RWPE1 (cell line): ENCODE data around the gene TMEM8B.

Experiments used
- CTCF ChIA-PET: fragments of 350-600 bp; sonication (Branson Sonifier 250); formaldehyde crosslinking; extraction: SDS; loops from one replicate; lab custom pipeline; 2021; lab: Yijun Ruan, JAX
- POLR2A ChIA-PET: fragments of 400-600 bp; formaldehyde crosslinking; extraction: SDS; loops from one replicate; lab custom pipeline; 2020; ENCODE audit warnings: antibody characterized with exemption; ENCODE audit not compliant: low non-redundant PET; lab: Yijun Ruan, JAX
- DNase-seq: peaks from one replicate; pipeline ENCODE4 v3.0.0; 2012; ENCODE audit warnings: low spot score
- H3K27ac ChIP-seq: fragments of 450-650 bp; 2 replicates; pipeline ENCODE4 v1.5.1; 2017
- TF ChIP-seq, protein P1 (sequence below): fragments of 450-650 bp; conservative IDR thresholded peaks from 2 replicates; pipeline ENCODE4 v1.5.1; 2017; ENCODE audit warnings: low read depth, mild to moderate bottlenecking

TMEM8B gene

DNA sequence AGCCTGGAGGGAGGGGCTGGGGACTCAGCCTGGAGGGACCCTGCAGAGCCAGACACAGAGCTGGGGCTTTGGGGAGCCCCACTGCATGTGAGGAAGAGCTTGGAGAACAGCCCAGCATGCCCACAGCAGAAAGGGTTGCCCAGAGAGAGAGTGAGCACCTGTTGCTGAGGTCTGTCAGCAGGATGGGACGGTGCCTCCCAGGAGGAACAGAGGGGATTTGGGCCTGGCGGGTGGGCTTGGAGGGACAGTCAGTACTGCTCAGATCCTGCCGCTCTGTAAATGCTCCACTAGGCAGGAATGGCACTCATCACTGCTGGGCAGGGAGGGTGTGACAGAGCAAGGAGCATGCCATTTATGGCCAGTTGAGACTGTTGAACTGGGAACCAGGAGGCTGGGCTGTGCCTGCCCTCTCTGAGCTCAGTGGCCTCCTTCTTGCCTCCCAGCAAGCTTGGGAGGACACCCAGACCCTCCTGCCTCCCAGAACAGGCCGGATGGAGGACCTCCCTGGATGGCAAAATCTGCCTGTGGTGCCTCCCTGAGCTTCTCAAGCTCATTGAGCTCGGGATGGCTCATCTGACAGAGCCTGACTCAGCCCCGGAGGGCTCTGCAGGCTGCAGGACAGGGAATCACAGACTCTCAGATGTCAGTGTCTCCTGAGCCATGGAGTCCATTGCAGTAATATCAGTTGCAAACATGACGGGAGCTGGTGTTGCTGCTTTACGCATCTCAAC lies 76.2 kb downstream of the TMEM8B start:
- peak overlapping the region; percentile 100 for H3K27ac ChIP-seq
- DNase-seq = peak; percentile 36
- ChIA-PET POLR2A (no interaction called here), CTCF (interaction anchor here (0.7 to 2.2 kb wide), 4 partner anchors 40 to 119 kb away, joined by 3 to 12 read pairs (median 4); no protein-coding TSS in a partner anchor)
- TF ChIP-seq, protein P1, sequence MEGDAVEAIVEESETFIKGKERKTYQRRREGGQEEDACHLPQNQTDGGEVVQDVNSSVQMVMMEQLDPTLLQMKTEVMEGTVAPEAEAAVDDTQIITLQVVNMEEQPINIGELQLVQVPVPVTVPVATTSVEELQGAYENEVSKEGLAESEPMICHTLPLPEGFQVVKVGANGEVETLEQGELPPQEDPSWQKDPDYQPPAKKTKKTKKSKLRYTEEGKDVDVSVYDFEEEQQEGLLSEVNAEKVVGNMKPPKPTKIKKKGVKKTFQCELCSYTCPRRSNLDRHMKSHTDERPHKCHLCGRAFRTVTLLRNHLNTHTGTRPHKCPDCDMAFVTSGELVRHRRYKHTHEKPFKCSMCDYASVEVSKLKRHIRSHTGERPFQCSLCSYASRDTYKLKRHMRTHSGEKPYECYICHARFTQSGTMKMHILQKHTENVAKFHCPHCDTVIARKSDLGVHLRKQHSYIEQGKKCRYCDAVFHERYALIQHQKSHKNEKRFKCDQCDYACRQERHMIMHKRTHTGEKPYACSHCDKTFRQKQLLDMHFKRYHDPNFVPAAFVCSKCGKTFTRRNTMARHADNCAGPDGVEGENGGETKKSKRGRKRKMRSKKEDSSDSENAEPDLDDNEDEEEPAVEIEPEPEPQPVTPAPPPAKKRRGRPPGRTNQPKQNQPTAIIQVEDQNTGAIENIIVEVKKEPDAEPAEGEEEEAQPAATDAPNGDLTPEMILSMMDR = no peak

DNA sequence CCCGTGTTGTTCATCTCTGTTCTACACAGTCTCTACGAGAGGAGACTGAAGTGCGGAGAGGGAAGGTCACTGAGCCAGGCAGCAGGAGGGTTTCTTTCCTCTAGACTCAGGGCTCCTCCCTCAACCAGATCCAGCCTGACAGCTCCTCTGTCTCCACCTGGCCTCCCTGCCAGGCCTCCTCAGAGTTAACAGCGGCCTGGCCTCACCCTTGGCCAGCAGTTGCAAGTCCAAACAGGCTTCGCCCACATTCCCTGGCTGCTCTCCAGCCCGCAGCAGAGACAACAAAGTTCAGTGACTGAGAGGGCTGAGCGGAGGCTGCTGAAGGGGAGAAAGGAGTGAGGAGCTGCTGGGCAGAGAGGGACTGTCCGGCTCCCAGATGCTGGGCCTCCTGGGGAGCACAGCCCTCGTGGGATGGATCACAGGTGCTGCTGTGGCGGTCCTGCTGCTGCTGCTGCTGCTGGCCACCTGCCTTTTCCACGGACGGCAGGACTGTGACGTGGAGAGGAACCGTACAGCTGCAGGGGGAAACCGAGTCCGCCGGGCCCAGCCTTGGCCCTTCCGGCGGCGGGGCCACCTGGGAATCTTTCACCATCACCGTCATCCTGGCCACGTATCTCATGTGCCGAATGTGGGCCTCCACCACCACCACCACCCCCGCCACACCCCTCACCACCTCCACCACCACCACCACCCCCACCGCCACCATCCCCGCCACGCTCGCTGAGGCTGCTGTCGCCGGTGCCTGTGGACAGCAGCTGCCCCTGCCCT lies 77.1 kb downstream of the TMEM8B start, which contains the start of gene HRCT1:
Gene HRCT1 (plus strand): TSS at position 291 of the 768 bp plus-strand sequence. CDS start 86 bp downstream, at position 377.
- TF ChIP-seq, protein P1 = no peak
- ChIA-PET CTCF (interaction anchor here (0.6 to 2.2 kb wide), 7 partner anchors 18 to 118 kb away, joined by 3 to 12 read pairs (median 4); no protein-coding TSS in a partner anchor), POLR2A (interaction anchor here (0.6 kb wide), 1 partner anchor 117 kb away, joined by 3 read pairs; no protein-coding TSS in a partner anchor)
- H3K27ac ChIP-seq = peak within 1 kb of the TSS; percentile 100
- DNase-seq = peak; percentile 88

DNA sequence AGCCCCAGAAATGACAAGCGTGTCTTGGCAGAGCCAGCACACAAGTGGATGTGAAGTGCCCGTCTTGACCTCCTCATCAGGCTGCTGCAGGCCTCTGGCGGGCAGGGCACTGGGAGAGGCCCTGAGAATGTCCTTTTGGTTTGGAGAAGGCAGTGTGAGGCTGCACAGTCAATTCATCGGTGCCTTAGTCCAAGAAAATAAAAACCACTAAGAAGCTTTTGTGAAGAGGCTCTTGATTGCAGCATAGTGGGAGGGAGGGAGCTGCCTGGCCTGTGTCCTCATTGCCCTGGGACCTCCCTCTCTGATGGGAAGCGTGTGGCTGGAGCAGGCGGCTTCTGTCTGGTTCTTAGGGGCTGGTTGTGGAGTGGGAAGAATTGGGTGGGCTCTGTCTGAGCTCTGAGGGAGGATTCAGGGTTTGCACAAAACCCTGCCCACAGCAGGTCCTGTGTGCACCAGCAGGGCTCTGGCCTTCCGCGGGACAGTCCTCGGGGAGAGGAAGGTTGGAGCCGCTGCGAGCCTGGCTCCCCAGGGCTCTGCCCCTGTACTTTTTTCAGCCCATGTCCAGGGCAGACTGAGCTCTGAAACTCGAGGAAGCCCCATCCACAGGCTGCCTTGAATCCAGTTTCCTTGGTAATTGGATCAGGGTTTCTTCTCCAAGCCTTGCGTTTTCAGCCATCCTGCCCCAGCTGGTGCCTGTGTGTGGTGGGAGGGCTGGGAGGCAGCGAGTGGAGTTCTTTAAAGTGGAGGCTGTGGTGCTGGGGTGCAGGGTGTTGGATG lies 78.1 kb downstream of the TMEM8B start:
- TF ChIP-seq, protein P1 = no peak
- DNase-seq = peak; percentile 52
- ChIA-PET POLR2A (interaction anchor here (0.8 kb wide), 1 partner anchor 243 kb away, joined by 3 read pairs; no protein-coding TSS in a partner anchor), CTCF (interaction anchor here (0.9 to 2.2 kb wide), 4 partner anchors 25 to 117 kb away, joined by 3 to 12 read pairs (median 5); no protein-coding TSS in a partner anchor)
- peak overlapping the region; percentile 100 for H3K27ac ChIP-seq

DNA sequence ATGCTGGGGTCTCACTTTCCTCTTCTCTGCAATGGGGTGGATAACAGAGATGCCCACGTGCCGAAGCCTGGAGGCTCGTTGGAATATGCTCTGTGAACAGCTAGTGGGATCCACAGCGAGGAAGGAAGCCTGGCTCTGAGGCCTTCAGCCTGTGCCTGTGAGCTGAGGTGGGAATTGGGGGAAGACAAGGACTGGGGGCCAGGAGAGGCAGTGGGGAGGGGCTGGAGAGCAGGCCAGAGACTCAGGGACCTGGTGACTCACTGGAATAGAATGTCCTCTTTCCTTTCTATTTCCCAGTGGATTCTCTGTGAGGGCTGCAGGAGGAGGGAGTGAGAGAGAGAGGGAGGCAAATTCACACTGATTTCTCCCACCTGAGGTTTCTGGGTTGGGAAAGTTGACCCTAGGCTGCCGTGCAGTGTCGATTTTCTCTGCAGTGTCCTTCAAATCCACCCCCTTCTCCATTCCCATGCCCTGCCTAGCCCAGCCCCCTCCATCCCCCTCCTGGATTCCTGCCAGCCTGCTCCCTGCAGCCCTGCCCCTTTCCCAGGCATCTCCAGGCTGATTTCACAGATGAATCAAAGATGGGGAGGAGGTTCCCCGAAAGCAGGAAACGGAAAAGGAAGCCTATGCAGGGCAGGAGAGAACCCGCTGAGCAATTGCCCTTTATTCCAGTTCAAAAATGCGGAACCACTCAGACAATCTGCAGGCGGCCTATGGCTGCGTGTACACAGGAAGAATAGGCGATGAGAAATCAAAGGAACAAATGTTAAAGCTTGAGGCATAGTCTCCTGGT lies 78.9 kb downstream of the TMEM8B start:
- H3K27ac ChIP-seq = peak overlapping the region; percentile 100
- TF ChIP-seq, protein P1 = no peak
- CTCF ChIA-PET = interaction anchor here (2.1 kb wide), 1 partner anchor 26 kb away, joined by 6 read pairs; no protein-coding TSS in a partner anchor
- POLR2A ChIA-PET = interaction anchor here (0.8 kb wide), 1 partner anchor 244 kb away, joined by 3 read pairs; no protein-coding TSS in a partner anchor
- peak; percentile 97 for DNase-seq

DNA sequence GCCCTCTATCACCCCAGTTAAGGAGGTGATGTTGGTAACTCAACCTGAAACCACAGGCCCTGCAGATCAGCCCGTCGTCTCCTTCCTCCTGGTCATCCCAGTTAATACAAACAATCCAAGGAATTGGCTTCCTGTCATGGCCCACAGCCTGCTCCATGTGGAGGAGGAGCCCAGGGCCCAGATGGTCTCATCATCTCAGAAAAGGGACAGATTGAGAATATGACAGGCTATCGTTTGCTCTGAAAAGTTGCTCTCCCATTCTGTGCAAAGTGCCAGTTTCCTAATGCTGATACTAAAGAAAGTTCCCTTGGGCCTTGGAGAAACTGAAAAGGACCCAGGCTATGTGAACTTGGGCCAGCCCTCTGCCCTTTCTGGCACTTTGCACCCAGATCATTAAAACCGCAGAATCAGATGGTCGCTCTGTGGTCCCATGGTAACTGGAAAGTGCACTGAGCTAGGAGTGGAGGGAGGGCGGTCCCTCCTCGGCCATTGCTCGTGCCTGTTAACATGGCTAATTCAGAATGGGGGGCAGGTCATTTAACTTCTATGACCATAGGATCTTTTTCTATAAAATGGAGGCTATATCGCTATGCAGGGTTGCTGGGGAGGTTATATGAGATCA lies 79.6 kb downstream of the TMEM8B start:
- ChIA-PET CTCF (no interaction called here), POLR2A (no interaction called here)
- TF ChIP-seq, protein P1 = no peak
- peak overlapping the region; percentile 100 for H3K27ac ChIP-seq
- DNase-seq = no peak
